ENCODE measurements around the gene DNAAF5. TPM values are rescaled to one million over a fixed set of nuclear protein-coding genes. Genes with fewer than 3 reads are reported as not detected.

DNAAF5 gene
- total RNA-seq, 1 donor from 2014 or later = 59.7 TPM

GRCh38 chr7:781936-782529 is 55.5 kb downstream of the DNAAF5 start:
- H3K27me3 ChIP-seq (ENCODE audit: control insufficient read depth, insufficient read depth, low read length) = no peaks in the 10 kb centered on the region
- DNase-seq (ENCODE audit: low read depth) = no peak
- TF ChIP-seq CTCF (IDR thresholded peaks at IDR 0.05; ENCODE audit: insufficient read depth, low read length, poor library complexity, severe bottlenecking) = no peak
- H3K36me3 ChIP-seq (ENCODE audit: control insufficient read depth, insufficient read depth, low read length) = no peaks in the 10 kb centered on the region
- H3K4me3 ChIP-seq (ENCODE audit: low read depth, low read length) = no peak overlapping the region

GRCh38 chr7:782718-783449 is 56.4 kb downstream of the DNAAF5 start:
- Histone ChIP-seq H3K36me3 (ENCODE audit: control insufficient read depth, insufficient read depth, low read length) (no peaks in the 10 kb centered on the region), H3K27me3 (ENCODE audit: control insufficient read depth, insufficient read depth, low read length) (no peaks in the 10 kb centered on the region), H3K4me3 (ENCODE audit: low read depth, low read length) (no peak overlapping the region)
- DNase-seq (ENCODE audit: low read depth) = no peak
- TF ChIP-seq CTCF (IDR thresholded peaks at IDR 0.05; ENCODE audit: insufficient read depth, low read length, poor library complexity, severe bottlenecking) = no peak

GRCh38 chr7:783556-784490 is 57.3 kb downstream of the DNAAF5 start:
- H3K27me3 ChIP-seq (ENCODE audit: control insufficient read depth, insufficient read depth, low read length) = no peaks in the 10 kb centered on the region
- no peak for TF ChIP-seq CTCF (IDR thresholded peaks at IDR 0.05; ENCODE audit: insufficient read depth, low read length, poor library complexity, severe bottlenecking)
- no peak for DNase-seq (ENCODE audit: low read depth)
- no peak overlapping the region for H3K4me3 ChIP-seq (ENCODE audit: low read depth, low read length)
- no peaks in the 10 kb centered on the region for H3K36me3 ChIP-seq (ENCODE audit: control insufficient read depth, insufficient read depth, low read length)

- H3K36me3 ChIP-seq (ENCODE audit: control insufficient read depth, insufficient read depth, low read length) = no peaks in the 10 kb centered on the region
- no peak for TF ChIP-seq CTCF (IDR thresholded peaks at IDR 0.05; ENCODE audit: insufficient read depth, low read length, poor library complexity, severe bottlenecking)
- no peak for DNase-seq (ENCODE audit: low read depth)
- H3K4me3 ChIP-seq (ENCODE audit: low read depth, low read length) = no peak overlapping the region
- no peaks in the 10 kb centered on the region for H3K27me3 ChIP-seq (ENCODE audit: control insufficient read depth, insufficient read depth, low read length)
Measured at GRCh38 chr7:784971-785370, 58.5 kb downstream of the DNAAF5 start.

GRCh38 chr7:785416-785815 is 58.9 kb downstream of the DNAAF5 start:
- DNase-seq (ENCODE audit: low read depth) = no peak
- no peak overlapping the region for H3K4me3 ChIP-seq (ENCODE audit: low read depth, low read length)
- H3K27me3 ChIP-seq (ENCODE audit: control insufficient read depth, insufficient read depth, low read length) = no peaks in the 10 kb centered on the region
- H3K36me3 ChIP-seq (ENCODE audit: control insufficient read depth, insufficient read depth, low read length) = no peaks in the 10 kb centered on the region
- TF ChIP-seq CTCF (IDR thresholded peaks at IDR 0.05; ENCODE audit: insufficient read depth, low read length, poor library complexity, severe bottlenecking) = no peak
